ENCODE data around the gene MTFR2.
"Not testable (repeated sequence)": the region's sequence is repeated elsewhere in the genome, so short reads cannot be mapped to it uniquely, and the experiment has no call there.

Gene MTFR2

GRCh38 chr6:136232701-136233100 is 17.4 kb downstream of the MTFR2 start:
- DNase-seq (ENCODE audit: low read depth), result no peak

GRCh38 chr6:136230219-136230853 is 19.8 kb downstream of the MTFR2 start:
- DNase-seq (ENCODE audit: low read depth), result no peak

- DNase-seq (ENCODE audit: low read depth), result no peak
Observed at GRCh38 chr6:136228814-136229213, 21.3 kb downstream of the MTFR2 start.

- DNase-seq (ENCODE audit: low read depth), result no peak
Observed at GRCh38 chr6:136226674-136227377, 23.3 kb downstream of the MTFR2 start.

GRCh38 chr6:136226027-136226673 is 24.0 kb downstream of the MTFR2 start:
- DNase-seq (ENCODE audit: low read depth), result no peak

- DNase-seq (ENCODE audit: low read depth), result no peak
Observed at GRCh38 chr6:136225496-136225895, 24.6 kb downstream of the MTFR2 start.

- DNase-seq (ENCODE audit: low read depth), result not testable (repeated sequence)
Observed at GRCh38 chr6:136224974-136225373, 25.1 kb downstream of the MTFR2 start.

- DNase-seq (ENCODE audit: low read depth), result no peak
Observed at GRCh38 chr6:136216503-136217401, 33.4 kb downstream of the MTFR2 start.

- no peak for DNase-seq (ENCODE audit: low read depth)
Observed at GRCh38 chr6:136213853-136214252, 36.3 kb downstream of the MTFR2 start.

- DNase-seq (ENCODE audit: low read depth), result no peak
Observed at GRCh38 chr6:136213012-136213539, 37.0 kb downstream of the MTFR2 start.

- DNase-seq (ENCODE audit: low read depth), result no peak
Observed at GRCh38 chr6:136212608-136213007, 37.5 kb downstream of the MTFR2 start.

- DNase-seq (ENCODE audit: low read depth), result no peak
Observed at GRCh38 chr6:136210398-136211165, 39.5 kb downstream of the MTFR2 start.

GRCh38 chr6:136209496-136209895 is 40.6 kb downstream of the MTFR2 start:
- DNase-seq (ENCODE audit: low read depth), result no peak

- DNase-seq (ENCODE audit: low read depth), result no peak
Observed at GRCh38 chr6:136208783-136209182, 41.3 kb downstream of the MTFR2 start.

GRCh38 chr6:136201732-136202131 is 48.4 kb downstream of the MTFR2 start:
- no peak for DNase-seq (ENCODE audit: low read depth)

GRCh38 chr6:136192902-136193301 is 57.2 kb downstream of the MTFR2 start:
- DNase-seq (ENCODE audit: low read depth), result no peak

- DNase-seq (ENCODE audit: low read depth), result no peak
Observed at GRCh38 chr6:136191606-136192312, 58.4 kb downstream of the MTFR2 start.

GRCh38 chr6:136189104-136189503 is 61.0 kb downstream of the MTFR2 start:
- DNase-seq (ENCODE audit: low read depth), result no peak

GRCh38 chr6:136188486-136188885 is 61.6 kb downstream of the MTFR2 start:
- DNase-seq (ENCODE audit: low read depth), result no peak

GRCh38 chr6:136186363-136186762 is 63.7 kb downstream of the MTFR2 start:
- DNase-seq (ENCODE audit: low read depth), result no peak

- no peak for DNase-seq (ENCODE audit: low read depth)
Observed at GRCh38 chr6:136184738-136185137, 65.4 kb downstream of the MTFR2 start.
